IPS DF 4.7 (cell line): ENCODE data around the gene STAC3.
"Not testable (repeated sequence)": the region's sequence is repeated elsewhere in the genome, so short reads cannot be mapped to it uniquely, and the experiment has no call there.

Experiments used
- DNase-seq: peaks from one replicate; pipeline ENCODE4 v3.0.0-alpha.2; 2013; ENCODE audit warnings: low spot score; ENCODE audit errors: extremely low read depth

Gene STAC3

DNA sequence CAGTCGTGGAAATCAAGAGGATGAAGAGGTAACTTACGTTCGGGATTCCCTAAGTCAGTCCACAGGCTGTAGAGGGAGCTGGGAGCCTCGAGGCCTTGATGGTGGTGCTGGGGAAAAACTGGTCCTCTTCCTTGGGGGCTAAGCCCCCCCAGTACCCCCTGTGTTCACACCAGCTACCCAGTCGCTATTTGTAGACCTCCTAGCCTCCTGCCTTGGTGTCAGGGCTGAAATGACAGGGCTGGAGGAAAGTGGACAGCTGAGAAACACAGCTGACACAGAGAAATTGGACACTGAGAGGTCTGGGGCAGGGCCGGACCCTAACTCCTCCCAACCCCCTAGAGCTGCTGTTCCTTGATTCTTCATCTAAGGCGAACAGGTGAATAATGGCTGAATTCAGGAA, at the start of gene STAC3:
Gene STAC3 (minus strand): TSS at position 232 of the 400 bp plus-strand sequence. CDS start 1,551 bp downstream, outside the sequence.
- no peak for DNase-seq

DNA sequence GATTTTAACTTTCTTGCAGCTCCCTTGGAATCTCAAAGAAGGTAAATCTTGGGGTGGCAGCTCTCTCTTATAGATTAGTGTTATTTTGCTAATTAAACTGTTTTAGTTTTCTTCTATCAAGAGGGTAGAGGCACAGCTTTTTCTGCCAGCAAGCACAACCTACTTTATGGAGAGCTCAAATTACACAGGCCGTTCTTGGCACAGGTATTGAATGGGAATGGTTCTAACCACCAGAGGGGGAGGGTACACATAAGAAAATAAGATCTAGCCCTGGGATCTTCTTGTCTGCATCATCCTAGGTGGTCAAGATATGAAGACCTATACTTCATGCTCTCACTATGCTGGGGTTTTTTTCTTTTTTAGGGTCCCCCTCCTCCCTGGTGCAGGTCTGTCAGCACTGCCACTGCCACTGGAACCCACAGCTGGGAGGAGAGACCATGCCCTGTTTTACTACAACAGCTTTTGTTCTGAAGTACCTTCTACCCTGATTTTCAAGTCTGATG, 48.6 kb upstream of the STAC3 start:
- no peak for DNase-seq

DNA sequence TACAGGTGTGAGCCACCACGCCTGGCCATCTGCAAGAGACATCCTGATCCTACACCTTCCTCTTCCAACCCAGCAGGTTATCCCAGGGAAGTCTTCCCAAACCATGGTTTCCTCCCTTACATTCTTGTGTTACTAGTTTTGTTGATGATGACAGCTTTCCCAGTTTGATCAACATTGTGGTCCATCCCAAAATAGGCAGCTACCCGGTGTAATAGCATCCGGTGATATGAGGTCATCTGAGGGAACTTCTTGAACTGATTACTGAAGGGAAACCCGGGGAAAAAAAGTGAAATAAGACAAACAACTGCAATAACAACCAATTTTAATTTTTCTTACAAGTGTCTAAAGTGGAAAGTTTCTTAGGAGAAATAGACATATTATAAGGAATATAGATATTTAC, 45.3 kb upstream of the STAC3 start:
- no peak for DNase-seq

DNA sequence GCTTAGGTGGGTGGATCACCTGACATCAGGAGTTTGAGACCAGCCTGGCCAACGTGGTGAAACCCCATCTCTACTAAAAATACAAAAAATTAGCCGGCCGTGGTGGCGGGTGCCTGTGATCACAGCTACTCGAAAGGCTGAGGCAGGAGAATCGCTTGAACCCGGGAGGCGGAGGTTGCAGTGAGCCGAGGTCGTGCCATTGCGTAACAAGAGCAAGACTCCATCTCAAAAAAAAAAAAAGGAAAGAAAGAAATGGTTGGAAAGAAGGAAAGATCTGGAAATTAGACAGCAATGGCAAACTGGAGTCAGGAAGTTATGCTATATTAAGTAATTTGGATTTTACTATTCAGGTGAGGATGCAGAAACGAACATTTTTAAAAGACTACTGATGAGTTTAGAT, 31.1 kb upstream of the STAC3 start:
- DNase-seq = not testable (repeated sequence)

DNA sequence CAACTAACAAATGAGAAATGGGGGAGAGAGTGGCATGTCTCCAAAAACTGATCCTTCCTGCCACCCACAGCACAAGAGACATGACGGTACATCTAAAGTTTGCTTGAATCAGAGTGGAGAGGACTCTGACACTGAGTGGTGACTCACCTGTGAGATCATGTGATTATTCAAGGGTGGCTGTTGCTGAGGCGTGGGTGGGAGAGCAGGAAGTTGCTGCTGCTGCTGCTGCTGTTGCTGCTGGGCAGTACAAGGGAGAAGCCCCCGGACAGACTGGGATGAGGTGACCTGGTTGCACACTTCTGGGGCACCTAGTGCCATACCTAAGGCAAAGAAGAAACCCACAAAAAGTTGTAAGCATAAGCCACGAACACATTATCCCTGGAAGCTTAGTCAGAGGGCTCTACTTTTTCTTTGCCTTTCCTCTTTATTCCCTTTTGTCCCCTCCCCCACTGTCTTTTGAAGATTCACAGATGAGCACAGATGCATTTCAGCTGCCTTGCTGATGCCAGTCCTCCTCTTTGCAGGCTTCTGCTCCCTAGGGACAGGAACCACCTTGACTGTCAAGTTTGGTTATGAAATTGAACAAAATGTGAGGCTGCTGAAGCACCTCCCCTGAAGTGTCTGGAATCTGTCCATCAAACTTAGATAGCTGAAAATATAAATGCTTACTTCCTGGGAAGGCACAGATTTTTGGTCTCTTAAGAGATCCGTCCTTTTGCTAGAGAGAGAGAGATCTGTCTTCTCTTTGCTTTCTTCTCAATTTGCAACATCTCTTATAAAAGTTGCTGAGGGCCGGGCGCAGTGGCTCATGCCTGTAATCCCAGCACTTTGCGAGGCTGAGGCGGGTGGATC, 29.4 kb upstream of the STAC3 start:
- no peak for DNase-seq

DNA sequence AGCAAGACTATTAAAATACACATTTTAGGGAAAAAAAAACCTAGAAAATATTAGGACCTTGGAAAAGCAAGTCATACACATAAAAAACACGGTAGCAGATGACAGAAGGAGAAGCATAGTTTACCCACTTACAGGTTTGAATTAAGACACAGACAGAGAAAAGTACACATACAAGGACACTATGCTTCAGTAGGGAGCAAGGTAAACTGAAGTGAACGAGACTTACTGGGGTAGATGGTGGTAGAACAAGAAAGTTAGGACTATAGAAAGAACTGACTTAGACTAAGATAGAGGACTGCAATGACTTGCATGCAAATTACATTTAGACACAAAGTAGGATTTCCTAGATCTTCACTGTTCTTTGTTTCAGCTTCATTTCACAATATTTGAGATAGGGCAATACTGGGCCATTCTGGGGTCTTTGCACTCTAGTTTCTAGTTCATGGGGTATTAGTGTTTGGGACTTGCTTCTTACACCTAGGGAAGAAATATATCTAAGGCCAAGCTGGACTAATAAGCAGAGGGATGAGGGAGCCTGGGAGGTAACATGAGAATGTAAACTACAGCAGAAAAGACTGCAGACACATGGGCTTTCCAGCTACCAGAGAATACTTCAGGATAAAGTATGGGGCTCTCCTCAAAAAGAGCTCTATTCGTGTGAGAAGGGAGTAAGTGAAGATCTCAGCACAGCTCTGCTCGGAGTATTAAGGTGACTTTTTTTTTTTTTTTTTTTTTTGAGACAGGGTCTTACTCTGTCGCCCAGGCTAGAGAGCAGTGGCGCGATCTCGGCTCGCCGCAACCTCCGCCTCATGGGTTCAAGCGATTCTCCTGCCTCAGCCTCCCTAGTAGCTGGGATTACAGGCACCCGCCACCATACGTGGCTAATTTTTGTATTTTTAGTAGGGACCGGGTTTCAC, 27.7 kb upstream of the STAC3 start:
- no peak for DNase-seq

DNA sequence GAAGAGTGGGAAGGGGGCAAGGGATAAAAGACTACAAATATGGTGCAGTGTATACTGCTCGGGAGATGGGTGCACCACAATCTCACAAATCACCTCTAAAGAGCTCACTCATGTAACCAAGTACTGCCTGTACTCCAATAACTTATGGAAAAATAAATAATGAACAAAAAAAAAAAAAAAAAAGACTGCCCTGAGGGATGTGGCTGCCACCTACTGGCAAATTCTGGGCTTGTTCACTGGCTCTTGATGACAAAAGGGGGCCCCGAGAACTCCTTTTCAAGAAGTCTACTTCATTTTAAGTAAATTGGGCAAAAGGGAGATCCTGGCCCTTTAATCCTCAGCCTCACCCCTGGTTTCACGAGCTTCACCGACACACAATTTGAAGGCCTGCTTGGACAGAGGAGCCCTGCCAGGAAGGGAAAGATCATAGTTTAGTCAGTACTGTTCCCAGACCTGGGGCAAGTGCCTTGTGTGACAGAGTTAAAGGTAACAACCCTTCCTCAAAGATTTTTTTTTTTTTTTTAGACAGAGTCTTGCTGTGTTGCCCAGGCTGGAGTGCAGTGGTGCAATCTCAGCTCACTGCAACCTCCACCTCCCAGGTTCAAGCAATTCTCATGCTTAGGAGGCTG, 26.1 kb upstream of the STAC3 start:
- DNase-seq = no peak

DNA sequence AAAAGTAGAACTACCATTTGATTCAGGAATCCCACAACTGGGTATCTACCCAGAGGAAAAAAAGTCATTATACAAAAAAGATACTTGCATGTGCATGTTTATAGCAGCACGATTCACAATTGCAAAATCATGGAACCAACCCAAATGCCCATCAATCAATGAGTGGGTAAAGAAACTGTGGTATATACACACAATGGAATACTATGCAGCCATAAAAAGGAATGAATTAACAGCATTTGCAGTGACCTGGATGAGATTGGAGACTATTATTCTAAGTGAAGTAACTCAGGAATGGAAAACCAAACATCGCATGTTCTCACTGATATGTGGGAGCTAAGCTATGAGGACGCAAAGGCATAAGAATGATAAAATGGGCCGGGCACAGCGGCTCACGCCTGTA, 25.2 kb upstream of the STAC3 start:
- not testable (repeated sequence) for DNase-seq

DNA sequence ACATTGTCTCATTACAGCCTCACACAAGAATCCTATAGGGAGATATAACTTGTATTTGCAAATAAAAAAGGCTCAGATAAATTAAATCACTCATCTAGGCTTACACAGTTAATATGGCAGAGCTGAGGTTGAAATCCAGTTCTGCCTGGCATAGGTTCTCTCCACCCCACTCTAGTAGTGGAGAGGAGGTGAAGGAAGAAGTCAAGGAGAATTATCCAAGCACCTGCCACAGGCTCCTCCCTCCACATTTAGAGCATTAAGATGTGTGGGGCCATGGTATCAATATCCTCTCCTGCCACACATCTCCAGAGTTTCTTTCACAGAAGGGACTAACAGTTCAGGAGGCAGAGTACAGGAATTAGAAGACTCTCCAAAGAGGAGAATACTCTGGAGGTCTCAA, 22.5 kb upstream of the STAC3 start:
- DNase-seq = no peak

DNA sequence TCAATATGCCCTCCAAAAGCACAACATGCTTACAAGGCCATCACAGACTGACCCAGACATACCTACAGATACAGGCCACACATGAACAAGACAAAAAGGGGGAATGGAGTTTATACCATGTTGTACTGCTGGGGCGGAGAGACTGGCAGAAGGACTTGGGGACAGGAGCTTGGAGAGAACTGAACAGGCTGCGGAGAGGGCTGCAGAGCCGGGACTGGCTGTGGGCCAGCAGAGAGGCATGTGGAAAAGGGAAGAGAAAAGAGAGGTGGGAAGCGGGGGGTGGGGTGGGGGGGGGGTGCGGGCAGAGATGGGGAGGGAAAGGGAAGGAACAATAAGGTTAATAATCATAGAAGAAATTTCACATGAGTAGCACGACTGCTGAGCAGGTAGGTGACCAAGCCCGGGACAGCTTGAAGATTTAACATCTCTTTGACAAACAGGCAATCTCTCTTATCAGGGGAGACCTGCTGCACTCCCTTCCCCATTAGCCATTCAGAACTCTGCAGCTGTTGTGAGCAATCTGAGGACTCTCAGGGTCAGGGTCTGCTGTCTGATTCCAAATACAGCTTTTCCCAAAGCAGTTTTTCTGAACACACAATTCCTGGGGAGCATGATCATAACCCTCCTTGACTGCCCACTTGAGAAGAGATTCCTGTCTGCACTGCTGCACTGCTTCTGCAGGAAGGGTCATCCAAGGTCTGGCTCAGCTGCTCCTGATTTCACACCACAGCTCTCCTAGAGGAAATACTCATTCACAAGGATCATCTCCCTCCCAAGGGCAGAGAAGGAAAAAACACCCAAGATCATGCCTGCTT, 21.6 kb upstream of the STAC3 start:
- DNase-seq = no peak

DNA sequence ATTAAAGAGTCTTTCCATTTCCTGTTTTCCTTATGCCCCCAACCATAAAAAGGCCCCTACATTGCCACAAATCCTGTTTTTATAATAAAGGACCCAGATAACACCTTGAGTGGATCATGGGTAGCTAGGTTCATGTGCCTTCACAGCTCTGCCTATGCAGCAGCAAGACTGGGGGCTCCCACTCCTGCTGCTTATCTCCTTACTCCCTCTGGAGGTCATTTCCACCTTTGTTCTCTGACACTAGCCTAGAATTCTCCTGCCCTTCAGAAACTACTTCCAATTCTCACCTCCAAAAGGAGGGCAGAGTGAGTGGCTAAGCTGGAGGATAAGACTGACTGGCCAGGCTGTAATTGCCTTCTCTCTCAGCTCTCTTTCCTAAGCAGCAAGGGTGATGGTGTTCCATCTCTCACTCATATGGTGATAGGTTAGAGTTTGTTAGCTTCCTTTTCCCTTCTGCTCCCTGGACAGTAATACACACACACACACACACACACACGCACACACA, 20.0 kb upstream of the STAC3 start:
- no peak for DNase-seq

DNA sequence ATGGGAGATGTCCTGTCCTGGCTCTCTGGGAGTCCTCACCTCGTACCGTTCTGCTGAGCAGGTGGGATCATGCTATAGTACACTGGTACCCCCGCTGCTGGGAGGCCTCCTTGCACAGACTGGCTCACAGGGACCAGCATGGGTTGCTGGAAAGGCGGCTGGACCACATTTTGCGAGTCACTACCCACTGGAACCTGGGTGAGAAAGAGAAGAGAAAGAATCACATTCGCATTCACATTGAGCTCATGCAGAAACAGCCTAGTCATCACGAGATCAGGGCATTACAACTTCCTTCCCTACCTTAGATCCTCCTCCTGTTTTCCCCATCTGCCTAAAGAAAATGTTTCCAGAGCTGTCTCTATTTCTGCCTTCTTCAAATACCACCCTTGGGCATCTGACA, 17.3 kb upstream of the STAC3 start:
- no peak for DNase-seq

DNA sequence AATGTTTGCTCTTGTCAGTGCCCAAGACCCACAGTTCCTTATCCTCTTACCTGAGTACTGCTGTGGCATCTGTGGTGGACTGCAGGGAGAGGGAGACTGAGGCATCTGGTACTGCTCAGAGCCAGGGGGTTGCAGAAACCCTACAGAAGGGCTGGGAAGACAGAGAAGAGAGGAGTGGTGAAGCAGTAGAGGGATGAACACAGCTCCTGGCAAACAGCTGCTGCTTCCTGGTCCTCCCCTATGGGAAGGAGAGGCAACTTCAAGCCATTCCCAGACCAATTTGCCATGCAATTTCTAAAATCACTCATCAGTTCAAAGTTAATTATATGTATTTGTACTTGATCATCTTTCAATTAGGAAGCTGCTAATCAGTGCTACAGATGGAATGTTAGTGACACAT, 15.7 kb upstream of the STAC3 start:
- no peak for DNase-seq

DNA sequence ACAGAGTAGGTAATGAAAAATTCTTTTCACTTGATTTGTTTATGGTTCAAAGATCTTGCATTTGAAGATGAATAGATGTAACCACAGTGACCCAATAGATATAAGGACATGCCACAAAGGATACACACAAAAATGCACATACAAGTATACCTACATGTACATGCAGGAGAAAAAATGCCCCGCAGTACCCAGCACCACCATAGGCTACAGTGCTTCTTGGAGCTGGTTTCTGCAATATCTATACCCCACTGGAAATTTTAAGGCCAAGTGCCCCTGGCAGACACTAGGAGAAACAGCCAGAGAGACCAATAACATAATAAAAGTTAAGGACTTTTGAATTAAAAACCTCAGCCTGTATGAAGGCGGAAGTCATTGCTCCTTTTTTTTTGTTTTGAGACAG, 12.1 kb upstream of the STAC3 start:
- DNase-seq = no peak

DNA sequence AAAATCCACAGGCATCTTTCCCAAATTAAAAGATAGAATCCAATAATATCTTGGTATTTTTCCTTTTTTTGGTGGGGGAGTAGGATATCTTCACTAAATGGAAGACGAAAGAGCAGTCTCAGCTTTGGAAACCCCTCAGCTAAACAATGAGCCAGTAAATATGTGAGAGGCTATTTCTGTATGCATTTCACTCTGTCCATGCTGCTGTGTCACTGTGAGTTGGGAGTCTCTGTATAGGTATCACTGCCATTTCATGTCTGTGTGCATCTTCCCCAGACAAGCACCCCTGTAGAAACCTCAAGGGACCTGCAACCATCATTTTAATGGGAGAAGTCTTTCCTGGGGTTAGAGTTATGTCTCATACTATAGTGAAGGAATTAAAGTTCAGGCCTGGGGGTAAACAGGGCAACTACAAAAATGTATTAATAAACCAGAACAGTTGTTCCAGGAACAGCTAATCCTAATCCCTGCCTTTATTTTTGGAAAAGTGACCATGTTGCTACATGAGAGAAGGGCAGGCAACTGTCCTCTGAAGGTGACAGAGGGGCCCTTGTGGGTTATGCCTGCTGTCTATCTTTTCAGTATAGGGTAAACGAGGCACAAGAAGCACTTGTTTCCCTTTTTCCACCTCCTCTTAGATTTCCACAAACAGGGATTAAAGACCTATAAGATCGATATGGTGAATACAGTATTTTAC, 11.3 kb upstream of the STAC3 start:
- no peak for DNase-seq

DNA sequence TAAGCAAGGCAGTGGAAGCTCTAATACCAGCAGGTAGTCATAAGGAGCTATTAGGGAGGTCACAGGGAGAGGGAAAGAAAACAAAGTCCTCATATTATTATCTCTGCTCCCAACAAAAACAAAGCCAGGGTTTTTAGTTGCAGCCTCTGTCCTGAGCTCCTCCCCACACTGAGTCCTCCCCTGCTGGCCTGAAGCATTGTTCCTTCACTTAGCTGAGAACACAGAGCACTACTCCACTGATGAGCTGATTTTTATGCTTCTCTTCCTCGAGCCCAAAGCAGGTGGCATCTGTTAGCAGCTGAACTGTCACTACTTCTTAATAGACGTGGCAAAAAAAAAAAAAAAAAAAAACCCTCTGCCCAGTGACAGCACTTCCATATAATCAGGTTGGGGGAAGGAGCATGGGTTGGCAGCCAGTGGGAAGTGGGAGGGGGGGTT, 10.5 kb upstream of the STAC3 start:
- DNase-seq = no peak

DNA sequence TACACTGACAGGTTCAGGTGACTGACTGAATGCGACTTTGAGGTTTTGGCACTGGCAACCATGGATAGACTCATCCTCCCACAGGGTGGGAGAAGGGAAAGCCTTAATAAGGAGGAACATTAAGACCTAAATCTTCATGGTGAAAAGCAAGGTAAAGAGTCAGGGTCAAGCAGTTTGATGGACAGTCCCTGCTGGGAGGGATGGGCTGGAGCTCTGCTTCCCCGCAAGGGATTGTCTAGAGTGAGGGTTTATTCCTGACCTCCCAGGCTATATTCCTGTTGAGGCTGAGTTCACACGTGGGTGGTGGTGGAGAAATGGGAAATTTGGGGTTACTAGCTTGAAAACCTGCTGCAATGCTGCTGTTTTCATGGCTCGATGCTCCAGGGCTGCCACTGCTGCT, 9.4 kb upstream of the STAC3 start:
- no peak for DNase-seq

DNA sequence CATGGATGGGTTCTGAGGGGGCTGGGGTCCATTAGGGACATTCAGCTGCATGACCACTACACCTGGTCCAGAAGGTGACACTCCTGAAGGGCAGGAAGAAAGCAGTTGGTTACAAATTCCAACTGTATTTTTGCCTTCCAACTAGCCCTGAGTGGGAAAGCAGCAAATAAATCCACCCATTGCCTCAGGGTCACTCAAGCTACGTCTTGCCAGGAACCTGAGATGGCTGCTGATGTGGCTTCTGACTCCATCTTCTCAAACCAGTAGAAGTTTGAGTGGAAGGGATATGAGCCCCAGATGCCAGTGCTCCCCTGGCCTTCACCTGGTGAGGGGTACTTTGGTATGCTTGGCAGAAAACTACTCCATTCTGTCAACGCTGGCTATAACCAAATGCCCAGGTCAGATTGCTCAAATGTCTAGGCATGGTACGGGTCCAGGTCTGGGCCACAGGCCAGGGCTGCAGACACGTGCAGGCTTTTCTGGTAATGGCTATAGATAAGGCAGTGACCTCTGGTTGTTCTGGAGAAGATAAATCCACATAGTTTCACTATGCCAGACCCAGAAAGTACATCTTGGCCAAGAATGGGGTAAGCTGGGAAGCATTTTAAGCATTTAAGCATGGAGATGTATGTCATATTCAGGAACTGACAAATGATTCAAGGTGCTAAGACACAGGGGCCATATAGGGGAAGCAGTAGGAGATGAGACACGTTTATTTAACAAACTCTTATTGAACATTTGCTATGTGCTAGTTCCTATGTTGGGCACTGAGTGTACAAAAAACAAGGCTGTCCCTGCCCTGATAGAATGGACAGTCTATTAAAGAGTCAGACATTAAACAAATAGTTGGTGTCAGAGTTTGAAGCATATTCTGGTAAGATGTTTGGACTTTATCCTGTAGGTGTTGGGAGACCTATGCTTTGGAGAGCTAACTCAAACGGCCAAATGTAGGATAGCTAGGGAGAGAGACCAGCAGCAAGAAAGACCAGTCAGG, 8.3 kb upstream of the STAC3 start:
- DNase-seq = no peak

DNA sequence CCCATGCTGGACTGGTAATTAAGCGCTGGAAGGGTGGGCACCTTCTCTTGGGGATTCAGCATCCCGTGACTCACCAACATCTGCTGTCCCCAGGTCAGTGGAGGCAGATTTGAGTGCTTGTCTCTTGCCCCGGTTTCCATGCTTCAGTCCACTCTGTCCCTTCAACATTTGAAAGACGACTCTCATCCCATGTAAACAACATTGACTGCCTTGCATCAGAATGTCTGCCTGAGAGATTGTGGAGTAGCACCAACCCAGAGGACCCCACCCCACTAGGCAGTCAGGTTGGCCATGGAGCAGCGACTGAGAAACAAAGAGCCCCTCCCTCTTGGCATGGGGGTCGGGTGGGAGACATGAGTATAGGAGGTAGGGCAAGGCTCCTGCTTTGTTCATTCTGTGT, 4.9 kb upstream of the STAC3 start:
- DNase-seq = no peak
